H1 (cell line): ENCODE measurements around the gene TSPAN4. TPM values are rescaled to one million over a fixed set of nuclear protein-coding genes. Genes with fewer than 3 reads are reported as not detected.

ENCODE experiments used
- ATF3 ChIP-seq: IDR thresholded peaks from 2 replicates; pipeline ENCODE4 v1.6.1; 2011; ENCODE audit warnings: low read depth, mild to moderate bottlenecking, low read length; ENCODE audit not compliant: insufficient read depth
- PHF8 ChIP-seq: fragments of 200-600 bp; sonication (generic); conservative IDR thresholded peaks from 2 replicates; pipeline ENCODE4 v1.7.1; 2012; ENCODE audit warnings: low read depth, mild to moderate bottlenecking, inconsistent platforms, low read length, moderate library complexity
- SIX5 ChIP-seq: IDR thresholded peaks from 2 replicates; pipeline ENCODE4 v1.6.1; 2011; ENCODE audit warnings: mild to moderate bottlenecking, low read depth, low read length
- polyA plus RNA-seq, 7 experiments: library from polyadenylated mRNA; depleted of rRNA in 3 of 7; stranded (reverse) in 5 of 7; unstranded in 2 of 7; fragments of >200 nt in 5 of 7; fragments of 200-250 nt in 2 of 7; gene quantifications; 1 replicate in 5 of 7; 2 replicates in 1 of 7; 4 replicates in 1 of 7; pipeline versions ENCODE4 v1.2.1 to v1.2.3, GENCODE V29; 2011 to 2013; ENCODE audit warnings: missing spikeins in 2 of 7, mixed read lengths in 2 of 7
- total RNA-seq: library from RNA; stranded (reverse); fragmentation: NEBNext Ultra II Directional; extraction: Animal tissue kit (Norgen Biotek cat#: 25700); gene quantifications from 2 replicates; pipeline ENCODE4 v1.2.1, GENCODE V29; 2021

The TSPAN4 gene
- total and polyA plus RNA-seq, 2 of the 8 experiments (the other 6 are each of a cell fraction or from before 2014, with no cell fraction given) = 74.1 to 145 TPM

GRCh38 chr11:825366-826226 lies 17.1 kb upstream of the TSPAN4 start (continued):
- TF ChIP-seq PHF8 = no peak
- TF ChIP-seq SIX5 = no peak
- TF ChIP-seq ATF3 = no peak
- TF ChIP-seq, all 59 proteins: peak for 0
